Measurements from ENCODE around the gene PMS1.

Gene PMS1

DNA sequence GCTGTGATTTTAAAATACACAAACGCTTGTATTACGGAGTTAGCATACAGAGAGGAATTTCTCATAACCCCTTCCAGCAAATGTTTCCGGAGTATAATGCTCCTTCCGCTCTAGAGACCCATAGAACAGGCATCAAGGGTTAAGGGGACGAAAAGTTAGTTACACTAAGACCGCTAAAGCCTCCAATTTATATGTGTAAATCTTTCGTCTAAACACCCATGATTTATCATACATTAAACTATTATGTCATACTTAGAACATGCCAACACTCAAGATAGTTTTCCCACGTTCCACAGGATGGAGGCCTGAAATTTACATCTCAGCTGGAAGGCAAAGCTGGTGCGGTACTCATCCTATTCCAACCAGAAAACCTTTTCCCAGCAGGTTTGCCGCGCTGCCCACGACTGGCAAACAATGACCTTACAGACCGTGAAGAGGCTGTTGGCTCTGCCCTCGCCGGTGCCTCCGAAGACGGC lies 761 bp upstream of the PMS1 start:
- Histone ChIP-seq H3K9ac (ENCODE audit: low read depth, low read length) (peak overlapping the region; percentile 97), H3K4me3 (ENCODE audit: low read length) (peak overlapping the region; percentile 96), H3K9me3 (ENCODE audit: insufficient read depth, low read depth, low read length) (no peaks in the 10 kb centered on the region), H3K27me3 (ENCODE audit: insufficient read depth, low read length) (no peaks in the 10 kb centered on the region), H3K27ac (ENCODE audit: low read length) (peak overlapping the region; percentile 90), H3K36me3 (ENCODE audit: insufficient read depth, low read depth, low read length) (peaks cover 47% of the 10 kb centered on the region), H3K4me1 (ENCODE audit: insufficient read depth, low read length) (0 out of 2 replicates have a peak, but pooled peaks cover 3% of the 10 kb centered on the region)

DNA sequence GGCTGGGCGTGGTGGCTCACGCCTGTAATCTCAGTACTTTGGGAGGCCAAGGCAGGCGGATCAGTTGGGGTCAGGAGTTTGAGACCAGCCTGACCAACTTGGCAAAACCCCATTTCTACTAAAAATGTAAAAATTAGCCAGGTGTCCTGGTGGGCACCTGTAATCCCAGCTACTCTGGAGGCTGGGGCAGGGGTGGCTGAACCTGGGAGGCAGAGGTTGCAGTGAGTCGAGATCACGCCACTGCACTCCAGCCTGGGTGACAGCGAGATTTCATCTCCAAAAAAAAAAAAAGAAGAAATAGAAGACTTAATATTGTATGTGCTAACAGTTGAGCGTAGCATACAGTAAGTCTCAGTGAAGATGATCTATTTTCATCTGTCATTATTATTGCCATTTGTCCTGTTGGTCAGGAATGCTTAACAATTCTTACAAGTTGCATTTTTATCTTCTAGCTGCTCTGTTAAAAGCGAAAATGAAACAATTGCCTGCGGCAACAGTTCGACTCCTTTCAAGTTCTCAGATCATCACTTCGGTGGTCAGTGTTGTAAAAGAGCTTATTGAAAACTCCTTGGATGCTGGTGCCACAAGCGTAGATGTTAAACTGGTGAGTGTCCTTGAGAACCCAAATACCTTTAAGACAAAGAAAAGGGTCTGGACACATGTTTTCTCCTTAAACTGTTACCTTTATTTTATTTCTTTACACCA lies 7.2 kb downstream of the PMS1 start:
- Histone ChIP-seq H3K9ac (ENCODE audit: low read depth, low read length) (no peak overlapping the region), H3K36me3 (ENCODE audit: insufficient read depth, low read depth, low read length) (peaks cover 78% of the 10 kb centered on the region), H3K4me1 (ENCODE audit: insufficient read depth, low read length) (no peaks in the 10 kb centered on the region), H3K27ac (ENCODE audit: low read length) (no peak overlapping the region), H3K9me3 (ENCODE audit: insufficient read depth, low read depth, low read length) (no peaks in the 10 kb centered on the region), H3K27me3 (ENCODE audit: insufficient read depth, low read length) (no peaks in the 10 kb centered on the region), H3K4me3 (ENCODE audit: low read length) (no peak overlapping the region)

DNA sequence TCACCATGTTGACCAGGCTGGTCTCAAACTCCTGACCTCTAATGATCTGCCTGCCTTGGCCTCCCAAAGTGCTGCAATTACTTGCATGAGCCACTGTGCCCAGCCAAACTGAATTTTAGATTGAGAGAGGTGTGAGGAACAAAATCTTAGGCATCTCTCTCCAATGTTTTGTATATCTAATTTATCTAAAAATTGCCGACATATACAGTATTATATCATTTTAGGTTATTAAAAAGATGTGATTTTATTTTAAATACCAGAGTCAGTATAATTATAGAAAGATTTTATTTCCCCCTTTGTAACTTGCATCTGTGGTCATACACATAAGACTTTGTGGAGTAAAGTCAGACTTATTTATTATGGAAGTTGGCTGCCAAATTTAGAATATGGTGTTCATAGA lies 10.1 kb downstream of the PMS1 start:
- no peak overlapping the region for H3K4me3 ChIP-seq (ENCODE audit: low read length)
- peaks cover 89% of the 10 kb centered on the region for H3K36me3 ChIP-seq (ENCODE audit: insufficient read depth, low read depth, low read length)
- H3K27ac ChIP-seq (ENCODE audit: low read length): no peak overlapping the region
- no peak overlapping the region for H3K9ac ChIP-seq (ENCODE audit: low read depth, low read length)
- no peaks in the 10 kb centered on the region for H3K4me1 ChIP-seq (ENCODE audit: insufficient read depth, low read length)
- H3K27me3 ChIP-seq (ENCODE audit: insufficient read depth, low read length): no peaks in the 10 kb centered on the region
- no peaks in the 10 kb centered on the region for H3K9me3 ChIP-seq (ENCODE audit: insufficient read depth, low read depth, low read length)

DNA sequence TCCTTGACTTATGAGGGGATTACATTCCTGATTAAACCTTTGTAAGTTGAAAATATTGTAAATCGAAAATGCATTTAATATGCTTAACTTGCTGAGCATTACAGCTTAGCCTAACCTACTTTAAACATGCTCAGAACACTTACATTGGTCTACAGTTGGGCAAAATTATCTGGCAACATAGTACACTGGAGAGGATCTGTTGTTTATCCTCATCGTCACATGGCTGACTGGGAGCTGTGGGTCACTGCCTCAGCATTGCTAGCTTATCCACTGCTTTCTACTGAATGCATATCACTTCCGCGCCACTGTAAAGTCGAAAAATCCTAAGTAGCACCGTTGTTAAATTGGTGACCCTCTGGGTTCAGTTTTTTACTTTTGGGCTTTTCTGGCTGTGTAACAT lies 13.7 kb downstream of the PMS1 start:
- Histone ChIP-seq H3K4me1 (ENCODE audit: insufficient read depth, low read length) (no peaks in the 10 kb centered on the region), H3K4me3 (ENCODE audit: low read length) (no peak overlapping the region), H3K9me3 (ENCODE audit: insufficient read depth, low read depth, low read length) (no peaks in the 10 kb centered on the region), H3K27me3 (ENCODE audit: insufficient read depth, low read length) (no peaks in the 10 kb centered on the region), H3K36me3 (ENCODE audit: insufficient read depth, low read depth, low read length) (peaks cover 83% of the 10 kb centered on the region), H3K9ac (ENCODE audit: low read depth, low read length) (no peak overlapping the region), H3K27ac (ENCODE audit: low read length) (no peak overlapping the region)

DNA sequence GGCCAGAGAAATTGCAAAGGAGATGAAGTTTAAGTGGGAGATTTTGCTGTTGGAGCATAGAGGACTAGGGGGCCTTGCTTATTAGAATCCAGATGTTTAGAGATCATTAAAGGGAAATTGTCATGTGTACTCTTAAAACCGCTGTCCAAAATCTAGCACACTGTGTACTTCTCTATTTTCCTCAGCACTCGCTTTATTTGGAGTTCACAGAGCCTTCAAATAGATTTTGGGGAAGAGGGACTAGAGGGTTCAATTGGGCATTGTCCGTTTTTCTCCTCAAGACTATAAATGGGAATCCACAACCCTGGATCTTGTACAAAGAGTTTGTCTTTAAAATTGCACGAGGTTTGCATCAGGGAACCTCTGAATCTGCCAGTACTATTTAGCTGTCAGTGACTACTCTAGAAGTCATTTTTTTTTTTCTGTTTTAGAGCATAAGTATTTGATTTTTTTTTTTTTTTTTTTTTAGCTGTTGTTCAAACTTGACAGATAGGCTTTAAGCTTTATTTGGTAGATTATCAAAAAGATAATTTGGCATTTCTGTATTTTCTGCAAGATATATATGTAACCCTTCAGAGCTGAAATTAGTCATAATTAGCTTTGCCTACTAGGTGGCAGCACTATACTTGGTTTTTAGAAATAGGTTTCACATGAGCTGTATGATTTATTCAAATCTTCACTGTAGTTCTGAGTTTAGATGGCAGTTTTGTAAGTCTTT lies 14.2 kb downstream of the PMS1 start:
- no peak overlapping the region for H3K9ac ChIP-seq (ENCODE audit: low read depth, low read length)
- H3K4me3 ChIP-seq (ENCODE audit: low read length): no peak overlapping the region
- no peaks in the 10 kb centered on the region for H3K9me3 ChIP-seq (ENCODE audit: insufficient read depth, low read depth, low read length)
- H3K4me1 ChIP-seq (ENCODE audit: insufficient read depth, low read length): no peaks in the 10 kb centered on the region
- H3K36me3 ChIP-seq (ENCODE audit: insufficient read depth, low read depth, low read length): peaks cover 82% of the 10 kb centered on the region
- no peak overlapping the region for H3K27ac ChIP-seq (ENCODE audit: low read length)
- H3K27me3 ChIP-seq (ENCODE audit: insufficient read depth, low read length): no peaks in the 10 kb centered on the region

DNA sequence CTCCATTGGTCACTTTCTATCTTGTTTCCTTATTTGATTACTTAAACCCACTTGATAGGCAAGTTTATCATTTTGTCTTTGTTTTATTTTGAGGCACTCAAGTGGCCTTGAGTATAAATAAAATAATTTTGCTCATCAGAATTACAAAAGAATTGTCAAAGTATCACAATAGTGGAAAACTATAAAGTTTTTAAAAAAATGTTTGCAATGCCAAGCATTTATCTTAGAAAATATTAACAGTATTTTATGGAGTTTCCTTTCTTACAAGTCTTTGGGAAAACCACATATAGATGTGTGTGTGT lies 14.7 kb downstream of the PMS1 start:
- Histone ChIP-seq H3K9ac (ENCODE audit: low read depth, low read length) (no peak overlapping the region), H3K9me3 (ENCODE audit: insufficient read depth, low read depth, low read length) (no peaks in the 10 kb centered on the region), H3K27ac (ENCODE audit: low read length) (no peak overlapping the region), H3K27me3 (ENCODE audit: insufficient read depth, low read length) (no peaks in the 10 kb centered on the region), H3K4me1 (ENCODE audit: insufficient read depth, low read length) (no peaks in the 10 kb centered on the region), H3K36me3 (ENCODE audit: insufficient read depth, low read depth, low read length) (peaks cover 82% of the 10 kb centered on the region), H3K4me3 (ENCODE audit: low read length) (no peak overlapping the region)

DNA sequence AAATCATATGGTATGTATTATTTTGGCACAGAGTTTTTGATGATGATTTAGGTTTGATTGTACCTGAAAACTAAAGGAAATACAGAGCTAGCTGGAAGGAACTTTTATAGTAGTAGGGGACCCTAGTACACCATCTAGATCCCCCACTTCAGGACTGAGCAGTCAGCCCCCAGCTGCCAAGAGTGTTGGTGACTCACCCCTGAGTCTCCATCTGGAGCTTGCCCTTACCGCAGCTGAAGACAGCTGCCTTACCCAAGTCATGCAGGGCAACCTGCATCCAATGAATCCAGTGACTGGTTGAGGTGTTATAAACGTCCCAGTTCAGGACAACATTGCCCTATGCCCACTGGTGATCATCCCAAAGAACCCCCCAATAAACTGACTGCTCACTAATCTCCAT lies 15.3 kb downstream of the PMS1 start:
- no peaks in the 10 kb centered on the region for H3K4me1 ChIP-seq (ENCODE audit: insufficient read depth, low read length)
- H3K36me3 ChIP-seq (ENCODE audit: insufficient read depth, low read depth, low read length): peaks cover 78% of the 10 kb centered on the region
- H3K9me3 ChIP-seq (ENCODE audit: insufficient read depth, low read depth, low read length): no peaks in the 10 kb centered on the region
- H3K4me3 ChIP-seq (ENCODE audit: low read length): no peak overlapping the region
- H3K9ac ChIP-seq (ENCODE audit: low read depth, low read length): no peak overlapping the region
- H3K27me3 ChIP-seq (ENCODE audit: insufficient read depth, low read length): no peaks in the 10 kb centered on the region
- no peak overlapping the region for H3K27ac ChIP-seq (ENCODE audit: low read length)

DNA sequence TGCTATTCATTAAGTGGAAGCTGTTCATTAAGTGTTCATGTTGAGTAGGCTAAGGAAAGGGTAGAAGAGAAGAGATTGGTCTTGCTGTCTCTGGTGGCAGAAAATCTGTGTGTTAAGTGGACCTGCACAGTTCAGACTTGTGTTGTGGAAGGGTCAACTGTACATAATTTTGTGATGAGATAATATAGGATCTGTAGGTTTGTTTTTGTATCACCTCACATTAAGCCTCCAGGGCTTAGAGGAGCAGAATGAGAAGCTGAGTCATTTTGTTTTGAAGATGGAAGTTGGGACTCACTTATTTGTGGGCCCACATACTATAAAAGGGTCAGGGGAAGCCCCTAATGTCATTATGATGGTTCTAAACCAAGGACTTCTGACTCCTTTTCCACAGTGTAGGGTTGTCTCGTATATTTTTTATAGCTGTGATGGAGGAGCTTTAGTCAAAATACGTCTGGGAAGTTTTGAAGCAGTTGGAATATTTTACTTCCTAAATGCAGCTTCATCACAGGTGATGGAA lies 18.2 kb downstream of the PMS1 start:
- Histone ChIP-seq H3K9ac (ENCODE audit: low read depth, low read length) (no peak overlapping the region), H3K27me3 (ENCODE audit: insufficient read depth, low read length) (no peaks in the 10 kb centered on the region), H3K4me1 (ENCODE audit: insufficient read depth, low read length) (no peaks in the 10 kb centered on the region), H3K4me3 (ENCODE audit: low read length) (no peak overlapping the region), H3K36me3 (ENCODE audit: insufficient read depth, low read depth, low read length) (peaks cover 68% of the 10 kb centered on the region), H3K27ac (ENCODE audit: low read length) (no peak overlapping the region), H3K9me3 (ENCODE audit: insufficient read depth, low read depth, low read length) (no peaks in the 10 kb centered on the region)

DNA sequence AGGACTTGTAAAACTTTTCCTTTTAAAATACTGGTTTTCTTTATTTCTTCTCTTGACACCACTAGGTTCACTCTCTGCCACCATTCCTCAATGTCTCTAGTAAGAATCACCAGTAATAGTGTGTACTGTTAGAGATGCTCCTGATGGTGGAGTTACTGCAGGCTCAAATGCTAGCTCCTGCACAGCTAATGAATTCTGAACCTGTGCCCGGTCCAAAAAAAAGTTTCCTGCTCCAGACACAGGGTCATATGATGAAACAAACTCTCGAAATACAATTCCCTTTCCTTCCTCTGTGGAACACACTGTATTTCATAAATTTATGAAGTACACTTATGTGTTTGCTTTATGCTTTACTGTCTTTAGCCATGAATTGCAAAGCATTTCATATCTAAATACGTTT lies 19.2 kb downstream of the PMS1 start:
- Histone ChIP-seq H3K36me3 (ENCODE audit: insufficient read depth, low read depth, low read length) (peaks cover 65% of the 10 kb centered on the region), H3K9ac (ENCODE audit: low read depth, low read length) (no peak overlapping the region), H3K4me1 (ENCODE audit: insufficient read depth, low read length) (no peaks in the 10 kb centered on the region), H3K4me3 (ENCODE audit: low read length) (no peak overlapping the region), H3K27me3 (ENCODE audit: insufficient read depth, low read length) (no peaks in the 10 kb centered on the region), H3K27ac (ENCODE audit: low read length) (no peak overlapping the region), H3K9me3 (ENCODE audit: insufficient read depth, low read depth, low read length) (no peaks in the 10 kb centered on the region)

DNA sequence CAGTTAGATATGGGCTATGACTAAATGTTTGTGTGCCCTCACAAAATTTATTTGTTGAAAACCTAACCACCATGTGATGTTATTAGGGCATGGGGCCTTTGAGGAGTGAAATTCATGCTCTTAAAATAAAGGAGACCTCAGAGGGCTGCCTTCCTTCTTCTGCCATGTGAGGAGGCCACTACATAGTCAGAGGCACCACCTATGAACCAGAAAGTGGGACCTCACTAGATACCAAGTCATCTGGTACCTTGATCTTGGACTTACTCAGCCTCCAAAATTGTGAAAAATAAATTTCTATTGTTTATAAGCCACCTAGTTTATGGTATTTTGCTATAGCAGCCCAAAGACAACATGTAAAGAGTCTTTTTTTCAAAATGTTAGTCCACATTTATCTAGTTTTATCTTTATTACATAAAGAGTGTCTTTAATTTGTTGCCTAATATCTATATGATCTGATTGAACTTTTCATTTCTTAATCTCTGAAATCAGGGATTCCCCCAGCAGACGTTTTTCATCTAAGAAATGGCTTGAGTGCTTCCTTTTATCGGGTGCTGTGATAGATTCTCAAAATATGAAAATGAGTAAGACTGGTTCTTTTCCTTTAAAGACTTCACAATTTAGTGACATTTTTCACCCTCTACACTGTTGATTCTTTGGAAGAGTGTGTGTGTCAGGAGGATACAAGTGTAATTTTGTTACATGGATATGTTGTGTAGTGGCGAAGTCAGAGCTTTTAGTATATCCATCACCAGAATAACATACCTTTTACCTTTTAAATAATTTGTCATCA lies 34.2 kb downstream of the PMS1 start:
- Histone ChIP-seq H3K36me3 (ENCODE audit: insufficient read depth, low read depth, low read length) (peaks cover 40% of the 10 kb centered on the region), H3K4me1 (ENCODE audit: insufficient read depth, low read length) (no peaks in the 10 kb centered on the region), H3K9me3 (ENCODE audit: insufficient read depth, low read depth, low read length) (no peaks in the 10 kb centered on the region), H3K4me3 (ENCODE audit: low read length) (no peak overlapping the region), H3K27me3 (ENCODE audit: insufficient read depth, low read length) (no peaks in the 10 kb centered on the region), H3K9ac (ENCODE audit: low read depth, low read length) (no peak overlapping the region), H3K27ac (ENCODE audit: low read length) (no peak overlapping the region)

DNA sequence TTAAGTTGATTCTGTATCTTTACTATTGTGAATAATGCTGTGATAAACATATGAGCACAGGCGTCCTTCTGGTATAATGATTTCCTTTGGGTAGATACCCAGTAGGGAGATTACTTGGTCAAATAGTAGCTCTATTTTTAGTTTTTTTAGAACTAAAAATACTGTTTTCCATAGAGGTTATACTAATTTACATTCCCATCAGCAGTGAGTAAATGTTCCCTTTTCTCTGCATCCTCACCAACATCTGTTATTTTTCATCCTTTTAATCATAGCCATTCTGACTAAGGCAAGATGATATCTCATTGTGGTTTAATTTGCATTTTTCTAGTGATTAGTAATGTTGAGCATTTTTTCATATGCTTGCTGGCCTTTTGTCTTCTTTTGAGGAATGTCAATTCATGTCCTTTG lies 35.1 kb downstream of the PMS1 start:
- Histone ChIP-seq H3K4me3 (ENCODE audit: low read length) (no peak overlapping the region), H3K4me1 (ENCODE audit: insufficient read depth, low read length) (no peaks in the 10 kb centered on the region), H3K27ac (ENCODE audit: low read length) (no peak overlapping the region), H3K36me3 (ENCODE audit: insufficient read depth, low read depth, low read length) (peaks cover 35% of the 10 kb centered on the region), H3K9me3 (ENCODE audit: insufficient read depth, low read depth, low read length) (no peaks in the 10 kb centered on the region), H3K9ac (ENCODE audit: low read depth, low read length) (no peak overlapping the region), H3K27me3 (ENCODE audit: insufficient read depth, low read length) (no peaks in the 10 kb centered on the region)

Data from iPS-20b (cell line).